HepG2 (cell line): ENCODE data around the gene DOK7. TPM values are rescaled to one million over a fixed set of nuclear protein-coding genes. Genes with fewer than 3 reads are reported as not detected.

Experiments used
- BRD4 ChIP-seq: sonication (generic); formaldehyde crosslinking; IDR thresholded peaks from 2 replicates; pipeline ENCODE4 v1.4.0; 2020; ENCODE audit warnings: missing genetic modification reagents
- GATA4 ChIP-seq: sonication (generic); IDR thresholded peaks from 2 replicates; pipeline ENCODE4 v1.6.1; 2016; ENCODE audit warnings: antibody characterized with exemption, low read depth, borderline replicate concordance
- KAT2B ChIP-seq: fragments of 150-350 bp; IDR thresholded peaks from 2 replicates; pipeline ENCODE4 v1.6.1; 2014; ENCODE audit warnings: low read depth, low read length, borderline replicate concordance
- MTA1 ChIP-seq: sonication (generic); formaldehyde crosslinking; IDR thresholded peaks from 2 replicates; pipeline ENCODE4 v1.4.0; 2020; ENCODE audit warnings: missing genetic modification reagents, mild to moderate bottlenecking, borderline replicate concordance
- TBP ChIP-seq: sonication (generic); formaldehyde crosslinking; IDR thresholded peaks from 2 replicates; pipeline ENCODE4 v1.5.0; 2020; ENCODE audit warnings: missing genetic modification reagents
- ZNF17 ChIP-seq: sonication (generic); formaldehyde crosslinking; IDR thresholded peaks from 2 replicates; pipeline ENCODE4 v1.5.0; 2020; ENCODE audit warnings: mild to moderate bottlenecking, missing genetic modification reagents
- ZNF749 ChIP-seq: sonication (generic); formaldehyde crosslinking; IDR thresholded peaks from 2 replicates; pipeline ENCODE4 v1.8.0; 2022; ENCODE audit warnings: mild to moderate bottlenecking, missing genetic modification reagents, moderate library complexity, borderline replicate concordance
- polyA plus RNA-seq, 8 experiments: library from polyadenylated mRNA; depleted of rRNA in 3 of 8; stranded (reverse) in 7 of 8; unstranded in 1 of 8; fragments of >200 nt; fragmentation: Illumina TruSeq in 4 of 8; extraction: Trizol in 4 of 8; gene quantifications; 2 replicates each; pipeline versions ENCODE4 v1.2.1 to v1.2.3, GENCODE V29; 2011 to 2016; ENCODE audit warnings: low read depth in 4 of 8, missing spikeins in 1 of 8, mixed read lengths in 1 of 8; ENCODE audit not compliant: insufficient read depth in 1 of 8
- total RNA-seq, 5 experiments: library from RNA; depleted of rRNA; stranded (reverse); fragments of >200 nt; fragmentation: Illumina TruSeq; extraction: Trizol; gene quantifications; 2 replicates each; pipeline ENCODE4 v1.2.3, GENCODE V29; 2016; ENCODE audit warnings: low read depth in 1 of 5
- TF ChIP-seq, protein P1 (sequence below): sonication (generic); formaldehyde crosslinking; conservative IDR thresholded peaks from 2 replicates; pipeline ENCODE4 v1.8.0; 2022; ENCODE audit warnings: mild to moderate bottlenecking, moderate library complexity, missing genetic modification reagents
- TF ChIP-seq, protein P2 (sequence below): sonication (generic); formaldehyde crosslinking; IDR thresholded peaks from 2 replicates; pipeline ENCODE4 v1.5.0; 2020; ENCODE audit warnings: mild to moderate bottlenecking, missing genetic modification reagents
- TF ChIP-seq, protein P3 (sequence below), 2 experiments: IDR thresholded peaks; 2 replicates each; pipeline ENCODE4 v1.6.1; 2011 to 2012; ENCODE audit warnings: low read length in 2 of 2, borderline replicate concordance in 1 of 2, low read depth in 1 of 2, mild to moderate bottlenecking in 1 of 2, moderate library complexity in 1 of 2
- TF ChIP-seq, protein P4 (sequence below): sonication (generic); formaldehyde crosslinking; IDR thresholded peaks from 2 replicates; pipeline ENCODE4 v1.4.0; 2020; ENCODE audit warnings: low read depth, mild to moderate bottlenecking, missing genetic modification reagents

The DOK7 gene
- total and polyA plus RNA-seq, 2 of the 13 experiments (the other 11 are each of a cell fraction or from before 2014, with no cell fraction given): 0.03 to 0.07 TPM

DNA sequence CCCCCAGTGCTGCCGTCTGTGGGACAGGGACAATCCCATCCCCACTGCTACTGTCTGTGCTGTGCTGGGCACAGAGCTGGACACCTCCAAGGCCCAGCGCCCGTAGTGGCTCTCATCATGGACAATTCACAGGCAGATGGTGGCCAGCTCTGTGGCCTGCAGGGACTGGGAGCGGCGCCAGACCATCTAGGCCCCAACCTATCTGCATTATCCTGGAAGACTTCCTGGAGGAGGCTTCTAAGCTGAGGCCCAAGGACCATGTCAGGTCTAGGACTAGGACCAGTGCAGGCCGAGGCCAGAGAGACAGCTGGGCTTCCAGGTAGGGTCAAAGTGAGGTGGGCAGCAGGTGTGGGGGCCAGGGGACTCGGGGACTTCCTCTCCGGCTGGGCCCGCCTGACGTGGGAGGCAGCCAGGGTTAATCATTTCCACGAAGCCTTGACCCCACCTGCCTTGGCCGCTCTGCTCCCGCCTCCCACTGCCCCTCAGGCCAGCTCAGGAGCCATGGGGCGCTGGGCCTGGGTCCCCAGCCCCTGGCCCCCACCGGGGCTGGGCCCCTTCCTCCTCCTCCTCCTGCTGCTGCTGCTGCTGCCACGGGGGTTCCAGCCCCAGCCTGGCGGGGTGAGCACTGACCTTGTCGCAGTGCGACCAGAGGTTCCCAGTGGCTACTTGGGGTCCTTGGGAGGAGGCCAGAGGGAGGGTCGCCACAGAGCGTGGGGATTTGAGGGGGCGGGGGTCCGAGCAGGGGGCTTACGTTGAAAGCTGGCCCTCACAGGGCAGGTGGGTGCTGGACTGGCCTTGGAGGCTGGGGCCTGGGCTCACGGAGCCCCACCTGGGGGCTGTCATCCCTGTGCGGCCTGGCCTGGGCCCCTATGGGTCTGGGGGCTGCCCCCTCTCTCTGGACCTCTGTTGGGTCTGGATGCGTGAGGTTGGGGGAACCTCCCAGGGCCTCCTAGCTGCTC is 21.3 kb upstream of the DOK7 start, which contains the start of gene HGFAC (continued):
- TF ChIP-seq GATA4 (no peak), BRD4 (CRISPR knock-in tag) (peak; percentile 3; the same call in 1 of the 2 replicates), KAT2B (no peak), TBP (CRISPR knock-in tag) (no peak), ZNF749 (no peak), ZNF17 (CRISPR knock-in tag) (no peak; the same call in 1 of the 2 replicates), MTA1 (CRISPR knock-in tag) (no peak; the same call in 1 of the 2 replicates)
- TF ChIP-seq, protein P1, sequence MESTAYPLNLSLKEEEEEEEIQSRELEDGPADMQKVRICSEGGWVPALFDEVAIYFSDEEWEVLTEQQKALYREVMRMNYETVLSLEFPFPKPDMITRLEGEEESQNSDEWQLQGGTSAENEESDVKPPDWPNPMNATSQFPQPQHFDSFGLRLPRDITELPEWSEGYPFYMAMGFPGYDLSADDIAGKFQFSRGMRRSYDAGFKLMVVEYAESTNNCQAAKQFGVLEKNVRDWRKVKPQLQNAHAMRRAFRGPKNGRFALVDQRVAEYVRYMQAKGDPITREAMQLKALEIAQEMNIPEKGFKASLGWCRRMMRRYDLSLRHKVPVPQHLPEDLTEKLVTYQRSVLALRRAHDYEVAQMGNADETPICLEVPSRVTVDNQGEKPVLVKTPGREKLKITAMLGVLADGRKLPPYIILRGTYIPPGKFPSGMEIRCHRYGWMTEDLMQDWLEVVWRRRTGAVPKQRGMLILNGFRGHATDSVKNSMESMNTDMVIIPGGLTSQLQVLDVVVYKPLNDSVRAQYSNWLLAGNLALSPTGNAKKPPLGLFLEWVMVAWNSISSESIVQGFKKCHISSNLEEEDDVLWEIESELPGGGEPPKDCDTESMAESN (CRISPR knock-in tag): no peak
- TF ChIP-seq, protein P2, sequence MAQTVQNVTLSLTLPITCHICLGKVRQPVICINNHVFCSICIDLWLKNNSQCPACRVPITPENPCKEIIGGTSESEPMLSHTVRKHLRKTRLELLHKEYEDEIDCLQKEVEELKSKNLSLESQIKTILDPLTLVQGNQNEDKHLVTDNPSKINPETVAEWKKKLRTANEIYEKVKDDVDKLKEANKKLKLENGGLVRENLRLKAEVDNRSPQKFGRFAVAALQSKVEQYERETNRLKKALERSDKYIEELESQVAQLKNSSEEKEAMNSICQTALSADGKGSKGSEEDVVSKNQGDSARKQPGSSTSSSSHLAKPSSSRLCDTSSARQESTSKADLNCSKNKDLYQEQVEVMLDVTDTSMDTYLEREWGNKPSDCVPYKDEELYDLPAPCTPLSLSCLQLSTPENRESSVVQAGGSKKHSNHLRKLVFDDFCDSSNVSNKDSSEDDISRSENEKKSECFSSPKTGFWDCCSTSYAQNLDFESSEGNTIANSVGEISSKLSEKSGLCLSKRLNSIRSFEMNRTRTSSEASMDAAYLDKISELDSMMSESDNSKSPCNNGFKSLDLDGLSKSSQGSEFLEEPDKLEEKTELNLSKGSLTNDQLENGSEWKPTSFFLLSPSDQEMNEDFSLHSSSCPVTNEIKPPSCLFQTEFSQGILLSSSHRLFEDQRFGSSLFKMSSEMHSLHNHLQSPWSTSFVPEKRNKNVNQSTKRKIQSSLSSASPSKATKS (CRISPR knock-in tag): no peak
- TF ChIP-seq, protein P3, sequence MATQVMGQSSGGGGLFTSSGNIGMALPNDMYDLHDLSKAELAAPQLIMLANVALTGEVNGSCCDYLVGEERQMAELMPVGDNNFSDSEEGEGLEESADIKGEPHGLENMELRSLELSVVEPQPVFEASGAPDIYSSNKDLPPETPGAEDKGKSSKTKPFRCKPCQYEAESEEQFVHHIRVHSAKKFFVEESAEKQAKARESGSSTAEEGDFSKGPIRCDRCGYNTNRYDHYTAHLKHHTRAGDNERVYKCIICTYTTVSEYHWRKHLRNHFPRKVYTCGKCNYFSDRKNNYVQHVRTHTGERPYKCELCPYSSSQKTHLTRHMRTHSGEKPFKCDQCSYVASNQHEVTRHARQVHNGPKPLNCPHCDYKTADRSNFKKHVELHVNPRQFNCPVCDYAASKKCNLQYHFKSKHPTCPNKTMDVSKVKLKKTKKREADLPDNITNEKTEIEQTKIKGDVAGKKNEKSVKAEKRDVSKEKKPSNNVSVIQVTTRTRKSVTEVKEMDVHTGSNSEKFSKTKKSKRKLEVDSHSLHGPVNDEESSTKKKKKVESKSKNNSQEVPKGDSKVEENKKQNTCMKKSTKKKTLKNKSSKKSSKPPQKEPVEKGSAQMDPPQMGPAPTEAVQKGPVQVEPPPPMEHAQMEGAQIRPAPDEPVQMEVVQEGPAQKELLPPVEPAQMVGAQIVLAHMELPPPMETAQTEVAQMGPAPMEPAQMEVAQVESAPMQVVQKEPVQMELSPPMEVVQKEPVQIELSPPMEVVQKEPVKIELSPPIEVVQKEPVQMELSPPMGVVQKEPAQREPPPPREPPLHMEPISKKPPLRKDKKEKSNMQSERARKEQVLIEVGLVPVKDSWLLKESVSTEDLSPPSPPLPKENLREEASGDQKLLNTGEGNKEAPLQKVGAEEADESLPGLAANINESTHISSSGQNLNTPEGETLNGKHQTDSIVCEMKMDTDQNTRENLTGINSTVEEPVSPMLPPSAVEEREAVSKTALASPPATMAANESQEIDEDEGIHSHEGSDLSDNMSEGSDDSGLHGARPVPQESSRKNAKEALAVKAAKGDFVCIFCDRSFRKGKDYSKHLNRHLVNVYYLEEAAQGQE (IDR thresholded peaks at IDR 0.05; ENCODE audit: borderline replicate concordance in 1 of 2, low read depth in 1 of 2, low read length in 2 of 2): no peak
- TF ChIP-seq, protein P4, sequence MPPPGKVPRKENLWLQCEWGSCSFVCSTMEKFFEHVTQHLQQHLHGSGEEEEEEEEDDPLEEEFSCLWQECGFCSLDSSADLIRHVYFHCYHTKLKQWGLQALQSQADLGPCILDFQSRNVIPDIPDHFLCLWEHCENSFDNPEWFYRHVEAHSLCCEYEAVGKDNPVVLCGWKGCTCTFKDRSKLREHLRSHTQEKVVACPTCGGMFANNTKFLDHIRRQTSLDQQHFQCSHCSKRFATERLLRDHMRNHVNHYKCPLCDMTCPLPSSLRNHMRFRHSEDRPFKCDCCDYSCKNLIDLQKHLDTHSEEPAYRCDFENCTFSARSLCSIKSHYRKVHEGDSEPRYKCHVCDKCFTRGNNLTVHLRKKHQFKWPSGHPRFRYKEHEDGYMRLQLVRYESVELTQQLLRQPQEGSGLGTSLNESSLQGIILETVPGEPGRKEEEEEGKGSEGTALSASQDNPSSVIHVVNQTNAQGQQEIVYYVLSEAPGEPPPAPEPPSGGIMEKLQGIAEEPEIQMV (CRISPR knock-in tag): no peak
